WERI-Rb-1 (cell line): ENCODE data around the gene CDH7.

Experiments
- DNase-seq: peaks from one replicate; pipeline ENCODE4 v3.0.0-alpha.2; 2020
- H3K27ac ChIP-seq: fragments of 250-450 bp; sonication (Bioruptor Pico); 2 replicates; pipeline ENCODE4 v1.5.1; 2020; ENCODE audit warnings: mild to moderate bottlenecking, moderate library complexity
- H3K27me3 ChIP-seq: fragments of 250-450 bp; sonication (Bioruptor Pico); 2 replicates; pipeline ENCODE4 v1.5.1; 2021; ENCODE audit warnings: mild to moderate bottlenecking, low read depth, moderate library complexity; ENCODE audit not compliant: insufficient read depth, severe bottlenecking
- H3K36me3 ChIP-seq: fragments of 250-450 bp; sonication (Bioruptor Pico); 2 replicates; pipeline ENCODE4 v1.5.1; 2020; ENCODE audit warnings: mild to moderate bottlenecking, moderate library complexity
- H3K4me3 ChIP-seq: 2 replicates; pipeline ENCODE4 v1.5.1; 2011; ENCODE audit warnings: low read depth, mild to moderate bottlenecking, control low read depth, low read length
- H3K9me3 ChIP-seq: fragments of 250-450 bp; sonication (Bioruptor Pico); 2 replicates; pipeline ENCODE4 v1.5.1; 2021; ENCODE audit warnings: mild to moderate bottlenecking, moderate library complexity; ENCODE audit not compliant: severe bottlenecking
- CTCF ChIP-seq: IDR thresholded peaks from 2 replicates; pipeline ENCODE4 v1.5.1; 2011; ENCODE audit warnings: low read depth, mild to moderate bottlenecking, control low read depth, inconsistent platforms, low read length

The CDH7 gene

GRCh38 chr18:65751155-65752085 lies 608 bp downstream of the CDH7 start:
- Histone ChIP-seq H3K4me3 (peak overlapping the region; percentile 69), H3K9me3 (no peaks in the 10 kb centered on the region), H3K27ac (no peak overlapping the region), H3K36me3 (no peaks in the 10 kb centered on the region), H3K27me3 (no peaks in the 10 kb centered on the region)
- TF ChIP-seq CTCF = no peak
- DNase-seq = peak; percentile 9

GRCh38 chr18:65752625-65753325 lies 2.0 kb downstream of the CDH7 start:
- Histone ChIP-seq H3K27ac (no peak overlapping the region), H3K27me3 (no peaks in the 10 kb centered on the region), H3K9me3 (no peaks in the 10 kb centered on the region), H3K36me3 (no peaks in the 10 kb centered on the region), H3K4me3 (no peak overlapping the region)
- TF ChIP-seq CTCF = no peak
- DNase-seq = no peak

GRCh38 chr18:65753520-65753919 lies 2.7 kb downstream of the CDH7 start:
- H3K27ac ChIP-seq = no peak overlapping the region
- H3K36me3 ChIP-seq = no peaks in the 10 kb centered on the region
- TF ChIP-seq CTCF = peak; percentile 75
- DNase-seq = peak; percentile 48
- H3K4me3 ChIP-seq = no peak overlapping the region
- no peaks in the 10 kb centered on the region for H3K9me3 ChIP-seq
- no peaks in the 10 kb centered on the region for H3K27me3 ChIP-seq

- H3K36me3 ChIP-seq = no peaks in the 10 kb centered on the region
- H3K4me3 ChIP-seq = no peak overlapping the region
- no peaks in the 10 kb centered on the region for H3K27me3 ChIP-seq
- DNase-seq = no peak
- H3K9me3 ChIP-seq = no peaks in the 10 kb centered on the region
- H3K27ac ChIP-seq = no peak overlapping the region
- no peak for TF ChIP-seq CTCF
Observed at GRCh38 chr18:65754121-65754520, 3.3 kb downstream of the CDH7 start.

- Histone ChIP-seq H3K4me3 (no peak overlapping the region), H3K36me3 (no peaks in the 10 kb centered on the region), H3K27ac (no peak overlapping the region), H3K9me3 (no peaks in the 10 kb centered on the region), H3K27me3 (no peaks in the 10 kb centered on the region)
- no peak for TF ChIP-seq CTCF
- DNase-seq = no peak
Observed at GRCh38 chr18:65755616-65756015, 4.8 kb downstream of the CDH7 start.
